C1 segment of cervical spinal cord (tissue), 14 donors: ENCODE measurements around the gene HRH2.
"Not testable (repeated sequence)": the region's sequence is repeated elsewhere in the genome, so short reads cannot be mapped to it uniquely, and the experiment has no call there.

Experiments used
- DNase-seq, 14 donors: peaks; one replicate each; lab custom pipeline; 2025; lab: John Stamatoyannopoulos, UW

The HRH2 gene

DNA sequence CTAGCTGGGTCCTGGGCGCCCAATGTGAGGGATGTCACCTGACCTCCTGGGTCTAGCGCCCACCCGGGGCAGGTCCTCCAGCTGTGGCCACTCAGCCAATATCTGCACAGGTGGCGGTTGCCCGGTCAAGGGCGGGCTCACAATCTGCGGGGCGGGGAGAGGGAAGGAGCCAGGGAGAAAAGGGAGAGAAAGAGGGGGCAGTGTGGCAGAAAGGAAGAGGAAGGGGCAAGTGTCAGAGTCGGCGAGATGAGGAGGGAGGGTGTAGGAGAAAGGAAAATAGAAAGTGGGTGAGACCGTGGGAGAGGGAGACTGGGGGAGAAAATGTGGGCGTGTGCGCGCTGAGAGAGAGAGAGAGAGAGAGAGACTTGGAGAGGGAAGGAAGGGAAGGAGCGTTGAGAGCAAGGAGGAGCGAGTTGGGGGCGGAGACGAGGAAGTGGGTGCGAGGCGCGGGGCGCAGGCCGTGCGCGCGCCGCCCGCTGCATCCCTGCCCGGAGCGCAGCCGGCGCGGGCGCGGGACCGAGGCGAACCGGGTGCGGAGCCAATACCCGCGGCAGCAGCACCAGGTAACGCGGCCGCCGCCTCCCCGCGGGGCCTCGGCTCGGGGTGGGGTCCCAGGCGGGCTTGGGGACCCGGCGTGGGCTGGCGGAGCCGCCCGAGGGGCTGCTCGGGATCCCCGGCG lies at the start of gene HRH2:
TSS of gene HRH2 (plus strand) at position 479 of the 679 bp plus-strand sequence. CDS start 25,163 bp downstream, outside the sequence.
- peak in 2 of 14 donors; percentile 4 to 6 for DNase-seq

DNA sequence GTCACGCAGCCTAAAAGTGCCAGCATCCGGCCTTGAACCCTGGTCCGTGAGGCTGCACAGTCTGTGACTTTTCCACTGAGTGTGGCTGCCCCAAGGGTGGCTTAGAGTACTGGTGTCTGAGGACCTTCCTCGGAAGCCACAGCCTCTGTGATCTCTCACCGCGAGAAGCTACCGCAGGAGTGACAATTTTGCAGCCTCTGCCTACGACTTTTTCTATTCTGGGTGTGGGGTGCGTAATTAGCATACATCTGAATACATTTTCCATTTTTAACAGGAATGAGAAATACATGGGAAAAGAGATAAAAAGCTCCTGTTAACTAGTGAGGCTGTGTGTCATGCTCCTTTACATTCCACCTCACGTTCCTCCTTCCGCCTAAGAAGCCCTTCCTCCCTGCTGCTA lies 48.3 kb upstream of the HRH2 start:
- DNase-seq = no peak

DNA sequence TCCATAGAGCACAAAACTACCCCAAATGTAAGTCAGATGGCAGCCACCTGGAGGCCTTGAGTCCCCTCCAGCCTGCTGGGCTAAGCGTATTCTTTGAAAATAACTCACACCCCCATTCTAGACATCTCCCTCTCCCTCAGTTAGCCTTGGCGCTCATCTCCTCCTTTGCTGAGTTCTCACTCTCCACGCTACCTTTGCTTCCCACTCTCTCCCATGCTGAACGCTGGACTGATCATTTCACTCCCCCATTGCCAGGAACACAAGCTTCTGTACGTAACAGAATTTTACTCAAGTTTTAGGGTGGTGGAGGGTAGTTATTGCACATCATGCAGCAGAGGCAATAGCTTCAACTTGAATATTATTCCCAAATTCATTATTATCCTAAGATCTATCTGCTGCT lies 47.5 kb upstream of the HRH2 start:
- DNase-seq = no peak

- no peak for DNase-seq
Measured at GRCh38 chr5:175610898-175611297, 47.0 kb upstream of the HRH2 start.

- DNase-seq = no peak
Measured at GRCh38 chr5:175614223-175614815, 43.6 kb upstream of the HRH2 start.

DNA sequence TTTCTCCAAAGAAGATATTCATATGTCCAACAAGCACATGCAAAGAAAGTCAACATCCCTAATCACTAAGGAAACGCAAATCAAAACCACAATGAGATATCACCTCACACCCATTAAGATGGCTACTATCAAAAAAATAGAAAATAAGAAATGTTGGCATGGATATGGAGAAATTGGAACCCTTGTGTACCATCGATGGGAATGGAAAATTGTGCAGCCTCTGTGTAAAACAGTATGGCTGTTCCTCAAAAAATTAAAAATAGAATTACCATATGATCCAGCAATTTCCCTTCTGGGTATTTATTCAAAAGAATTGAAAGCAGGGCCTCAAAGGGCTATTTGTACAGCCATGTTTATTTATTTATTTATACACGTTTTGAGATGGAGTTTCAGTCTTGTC lies 43.0 kb upstream of the HRH2 start:
- DNase-seq = no peak

GRCh38 chr5:175616083-175616482 lies 41.8 kb upstream of the HRH2 start:
- no peak for DNase-seq

GRCh38 chr5:175616527-175616926 lies 41.3 kb upstream of the HRH2 start:
- not testable (repeated sequence) for DNase-seq

DNA sequence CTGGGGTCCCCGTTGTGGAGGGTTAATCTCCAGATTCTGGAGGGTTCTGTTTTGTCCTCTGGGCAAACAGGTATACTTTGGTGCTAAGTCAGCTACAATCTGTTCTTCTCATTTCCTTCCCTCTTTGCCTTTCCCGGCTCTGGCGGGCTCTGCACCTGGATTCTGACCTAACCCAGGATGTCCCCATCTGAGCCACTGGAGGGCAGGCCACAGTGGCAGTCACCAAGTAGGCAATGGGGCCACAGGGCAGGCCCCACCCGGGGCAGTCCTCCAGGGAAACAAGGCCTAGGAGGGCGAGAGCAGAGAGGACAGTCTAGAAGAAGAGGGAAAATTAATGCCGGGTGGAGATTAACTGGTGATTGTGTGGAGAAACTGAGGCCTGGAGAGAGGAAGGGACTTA lies 40.4 kb upstream of the HRH2 start:
- DNase-seq = no peak

DNA sequence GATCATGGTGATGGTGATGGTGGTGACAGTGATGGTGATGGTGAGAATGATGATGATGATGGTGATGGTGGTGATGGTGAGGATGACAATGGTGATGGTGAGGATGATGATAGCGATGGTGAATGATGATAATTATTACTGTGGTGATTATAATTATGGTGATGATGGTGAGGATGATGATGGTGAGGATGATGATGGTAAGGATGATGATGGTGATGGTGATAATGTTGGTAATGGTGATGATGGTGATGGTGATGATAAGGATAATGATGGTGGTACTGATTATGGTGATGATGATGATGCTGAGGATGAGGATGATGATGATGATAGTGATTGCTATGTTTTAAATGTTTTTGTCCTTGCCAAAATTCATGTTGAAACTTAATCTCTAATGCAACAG lies 37.3 kb upstream of the HRH2 start:
- no peak for DNase-seq

DNA sequence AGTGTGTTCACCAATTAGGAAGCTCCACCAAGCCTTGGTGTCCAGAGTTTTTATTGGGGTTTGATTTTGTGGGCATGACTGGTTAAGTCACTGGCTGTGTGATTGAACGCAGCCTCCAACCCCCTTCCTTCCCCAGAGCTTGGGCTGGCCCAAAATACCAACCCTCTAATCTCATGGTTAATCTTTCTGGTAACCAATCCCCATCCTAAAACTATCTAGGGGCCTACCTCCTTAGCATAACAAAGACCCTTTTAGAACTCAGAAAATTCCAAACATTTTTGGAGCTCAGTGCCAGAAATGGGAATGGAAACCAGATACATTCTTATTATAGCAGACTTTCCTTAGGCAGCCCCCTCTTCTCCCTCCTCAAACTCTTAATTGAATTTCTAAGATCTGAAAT lies 35.9 kb upstream of the HRH2 start:
- no peak for DNase-seq

DNA sequence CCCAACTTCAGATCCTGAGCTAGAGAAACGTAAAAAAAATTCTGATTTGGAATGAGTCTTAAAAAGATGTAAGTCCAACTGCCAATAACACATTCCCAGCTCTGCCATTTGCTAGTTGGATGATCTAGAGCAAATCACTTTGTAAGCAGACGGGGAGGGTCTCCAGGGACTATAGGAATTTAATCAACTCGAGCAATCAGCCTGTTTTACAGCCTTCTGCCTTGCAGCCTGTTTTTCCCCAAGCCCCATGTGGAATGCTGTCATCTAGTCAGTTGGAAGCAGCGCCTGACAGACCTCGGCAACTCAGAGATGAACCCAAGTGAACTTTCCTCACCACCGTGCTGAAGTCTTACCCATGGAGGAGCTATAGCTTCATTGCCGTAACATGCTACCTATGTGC lies 34.8 kb upstream of the HRH2 start:
- DNase-seq = no peak

DNA sequence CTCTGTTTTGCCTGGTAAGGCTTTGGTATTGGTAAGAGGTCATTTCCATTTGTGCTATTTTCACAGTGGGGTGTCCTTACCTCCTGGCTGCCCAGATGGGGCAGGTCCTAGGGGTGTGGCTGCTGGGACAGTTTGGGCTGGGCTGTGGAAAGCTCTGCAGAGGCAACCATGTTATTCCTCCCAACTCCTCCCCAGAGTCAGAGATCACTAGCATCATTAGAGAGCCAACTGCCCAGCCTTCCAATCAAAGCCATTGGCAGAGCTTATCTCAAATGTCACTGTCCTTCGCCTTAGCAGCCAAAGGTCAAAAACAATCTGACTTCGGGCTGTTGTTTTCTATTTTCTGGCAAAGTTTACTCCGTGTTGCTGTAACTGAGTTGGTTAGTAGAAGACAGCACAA lies 33.6 kb upstream of the HRH2 start:
- DNase-seq = no peak

- DNase-seq = no peak
Measured at GRCh38 chr5:175627005-175627404, 30.9 kb upstream of the HRH2 start.

- no peak for DNase-seq
Measured at GRCh38 chr5:175627739-175628138, 30.1 kb upstream of the HRH2 start.

DNA sequence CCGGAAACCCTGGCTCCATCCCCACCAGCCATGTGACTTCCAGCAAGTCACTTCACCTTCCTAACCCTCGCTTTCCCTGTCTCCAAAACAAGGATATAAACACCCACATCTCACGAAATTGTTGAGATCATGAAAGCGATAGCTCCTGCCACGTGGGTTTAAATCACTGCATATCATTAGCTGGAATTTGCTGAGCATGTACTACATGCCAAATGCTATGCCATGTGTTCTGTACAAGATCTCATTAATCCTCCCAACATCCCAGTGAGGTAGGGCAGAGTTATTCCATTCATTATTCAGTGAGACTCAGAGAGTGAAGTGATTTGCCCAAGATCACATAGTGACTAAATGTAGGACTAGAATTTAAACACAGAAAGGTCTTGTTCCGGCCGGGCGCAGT lies 29.2 kb upstream of the HRH2 start:
- no peak for DNase-seq

DNA sequence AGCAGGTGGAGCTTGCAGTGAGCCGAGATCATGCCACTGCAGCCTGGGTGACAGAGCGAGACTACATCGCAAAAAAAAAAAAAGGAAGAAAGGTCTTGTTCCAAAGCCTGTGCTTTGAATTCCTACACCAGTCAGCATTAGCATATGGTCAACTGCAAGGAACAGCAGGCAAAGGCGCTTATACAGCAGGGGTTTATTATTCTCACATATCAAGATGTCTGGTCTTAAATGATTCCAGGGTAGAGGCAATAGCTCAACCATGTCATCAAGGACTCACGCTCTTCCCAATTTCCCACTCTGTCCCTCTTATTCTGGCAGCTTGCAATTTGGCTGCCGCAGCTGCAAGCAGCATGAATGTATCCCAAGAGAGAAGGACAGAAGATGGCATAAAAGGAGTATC lies 28.6 kb upstream of the HRH2 start:
- DNase-seq = peak in 1 of 14 donors; percentile 7

DNA sequence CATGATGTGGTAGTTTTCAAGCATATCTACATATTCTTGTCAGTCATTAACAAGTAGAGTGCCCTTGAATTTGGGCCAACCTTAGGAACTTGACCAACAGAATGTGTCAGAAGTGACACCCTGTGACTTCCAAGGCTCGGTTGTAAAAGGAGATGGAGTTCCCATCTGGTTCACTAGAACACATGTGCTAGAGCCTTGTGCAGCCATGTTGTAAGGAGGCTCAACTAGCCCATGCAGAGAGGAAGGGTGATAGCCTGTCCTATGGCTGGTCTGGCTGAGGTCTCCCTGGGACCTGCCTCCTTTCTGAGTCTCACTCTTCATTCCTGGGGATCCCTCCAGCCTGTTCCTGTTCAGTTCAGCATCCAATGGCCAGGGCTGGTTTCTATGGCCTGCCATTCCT lies 28.1 kb upstream of the HRH2 start:
- DNase-seq = no peak

GRCh38 chr5:175635854-175636584 lies 21.9 kb upstream of the HRH2 start:
- no peak for DNase-seq

GRCh38 chr5:175638305-175638704 lies 19.6 kb upstream of the HRH2 start:
- no peak for DNase-seq

GRCh38 chr5:175640106-175640775 lies 17.6 kb upstream of the HRH2 start:
- DNase-seq = no peak

DNA sequence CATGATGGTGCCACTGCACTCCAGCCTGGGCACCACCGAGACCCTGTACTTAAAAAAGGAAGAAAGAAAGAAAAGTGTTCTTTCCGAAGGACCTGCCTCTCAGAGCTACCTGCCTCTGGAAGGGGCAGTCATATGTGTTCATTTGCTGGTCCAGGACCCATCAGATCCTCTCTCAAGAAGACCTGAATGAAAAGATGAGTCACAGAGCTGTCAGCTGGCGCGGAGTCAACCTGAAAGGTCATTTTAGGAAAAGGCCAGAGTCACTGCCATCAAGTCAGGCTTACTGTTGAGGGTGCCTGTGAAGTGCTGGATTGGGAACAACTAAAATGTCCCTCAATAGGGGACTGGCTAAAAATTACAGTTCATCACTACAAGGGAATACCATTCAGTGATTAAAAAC lies 14.9 kb upstream of the HRH2 start:
- no peak for DNase-seq
